Astrocyte (in vitro differentiated cells and primary cell): ENCODE measurements around the gene POLR2H. TPM values are rescaled to one million over a fixed set of nuclear protein-coding genes. Genes with fewer than 3 reads are reported as not detected.

ENCODE experiments used
- DNase-seq: peaks from one replicate; pipeline ENCODE4 v3.0.0-alpha.2; 2010; ENCODE audit warnings: low read depth
- FAIRE-seq: peaks from 2 replicates; lab custom pipeline; 2011; peaks lifted over from hg19 to GRCh38; lab: Jason Lieb, UNC
- H2AFZ ChIP-seq: 2 replicates; pipeline ENCODE4 v1.6.0; 2012; ENCODE audit warnings: low read depth, low read length, inconsistent platforms
- H3K27ac ChIP-seq: 2 replicates; pipeline ENCODE4 v1.5.1; 2011; ENCODE audit warnings: low read depth, low read length, inconsistent platforms
- H3K27me3 ChIP-seq: 2 replicates; pipeline ENCODE4 v1.6.0; 2011; ENCODE audit warnings: low read length, inconsistent platforms; ENCODE audit not compliant: insufficient read depth
- H3K36me3 ChIP-seq: 2 replicates; pipeline ENCODE4 v1.5.1; 2011; ENCODE audit warnings: low read length, inconsistent platforms; ENCODE audit not compliant: insufficient read depth
- H3K4me1 ChIP-seq: 2 replicates; pipeline ENCODE4 v1.5.1; 2011; ENCODE audit warnings: low read length, inconsistent platforms; ENCODE audit not compliant: insufficient read depth
- H3K4me2 ChIP-seq: 2 replicates; pipeline ENCODE4 v1.6.0; 2012; ENCODE audit warnings: low read length, inconsistent platforms
- H3K4me3 ChIP-seq: 2 replicates; pipeline ENCODE4 v1.5.1; 2011; ENCODE audit warnings: low read depth, mild to moderate bottlenecking, low read length, inconsistent platforms; ENCODE audit not compliant: insufficient read depth
- H3K79me2 ChIP-seq: 2 replicates; pipeline ENCODE4 v1.6.0; 2012; ENCODE audit warnings: mild to moderate bottlenecking, low read length, inconsistent platforms; ENCODE audit not compliant: insufficient read depth
- H3K9ac ChIP-seq: 2 replicates; pipeline ENCODE4 v1.6.0; 2012; ENCODE audit warnings: mild to moderate bottlenecking, low read length, inconsistent platforms
- H3K9me3 ChIP-seq: 2 replicates; pipeline ENCODE4 v1.5.1; 2012; ENCODE audit warnings: low read depth, mild to moderate bottlenecking, low read length, inconsistent platforms; ENCODE audit not compliant: insufficient read depth
- H4K20me1 ChIP-seq: 2 replicates; pipeline ENCODE4 v1.6.0; 2012; ENCODE audit warnings: low read length, inconsistent platforms; ENCODE audit not compliant: insufficient read depth
- H3K27ac Mint-ChIP-seq: one replicate; pipeline ENCODE4 v1.8.0; 2021; ENCODE audit warnings: mild to moderate bottlenecking, mixed read lengths; ENCODE audit not compliant: unreplicated experiment
- H3K27me3 Mint-ChIP-seq: one replicate; pipeline ENCODE4 v1.8.0; 2021; ENCODE audit warnings: low read depth, mixed read lengths; ENCODE audit not compliant: unreplicated experiment
- H3K36me3 Mint-ChIP-seq: one replicate; pipeline ENCODE4 v1.8.0; 2021; ENCODE audit warnings: low read depth, mixed read lengths; ENCODE audit not compliant: unreplicated experiment
- H3K4me1 Mint-ChIP-seq: one replicate; pipeline ENCODE4 v1.8.0; 2021; ENCODE audit warnings: low read depth, mixed read lengths; ENCODE audit not compliant: unreplicated experiment
- H3K4me3 Mint-ChIP-seq: one replicate; pipeline ENCODE4 v1.8.0; 2021; ENCODE audit warnings: mild to moderate bottlenecking, moderate library complexity, mixed read lengths; ENCODE audit not compliant: unreplicated experiment
- H3K9me3 Mint-ChIP-seq: one replicate; pipeline ENCODE4 v1.8.0; 2021; ENCODE audit warnings: mild to moderate bottlenecking, mixed read lengths; ENCODE audit not compliant: unreplicated experiment
- EZH2 ChIP-seq: IDR thresholded peaks from 2 replicates; pipeline ENCODE4 v1.6.1; 2012; ENCODE audit warnings: mild to moderate bottlenecking, low read length, inconsistent platforms; ENCODE audit not compliant: insufficient read depth
- total RNA-seq: library from RNA; stranded (reverse); gene quantifications from 2 replicates; pipeline ENCODE4 v1.2.1, GENCODE V29; 2021
- TF ChIP-seq, protein P1 (sequence below): IDR thresholded peaks from 2 replicates; pipeline ENCODE4 v1.5.1; 2011; ENCODE audit warnings: low read depth, mild to moderate bottlenecking, inconsistent platforms, low read length, moderate library complexity; ENCODE audit not compliant: insufficient read depth

The POLR2H gene
- total RNA-seq, 1 donor from 2014 or later, result 63.2 TPM

DNA sequence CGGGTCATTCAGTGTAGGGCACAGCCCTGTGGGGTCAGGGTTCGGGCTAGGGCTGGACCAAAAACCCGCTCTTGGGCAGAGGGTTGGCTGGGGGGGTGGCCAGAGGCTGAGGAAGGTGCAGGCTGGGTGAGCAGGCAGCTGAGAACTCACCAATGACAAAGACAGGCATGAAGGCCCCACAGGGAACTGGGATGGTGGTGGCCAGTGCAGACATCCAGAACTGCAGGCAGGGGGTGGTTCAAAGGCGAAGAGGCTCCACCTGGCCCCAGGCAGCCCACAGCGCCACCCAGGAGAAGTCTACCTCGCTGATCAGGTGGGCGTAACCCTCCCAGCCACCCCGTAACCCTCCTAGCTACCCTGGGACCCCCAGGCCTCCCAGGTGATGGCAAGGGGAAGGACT lies 6.8 kb upstream of the POLR2H start:
- H3K27ac Mint-ChIP-seq, result no peak overlapping the region
- DNase-seq, result no peak
- Histone ChIP-seq H3K4me1 (peaks cover 3% of the 10 kb centered on the region), H3K36me3 (no peaks in the 10 kb centered on the region), H4K20me1 (peaks cover 18% of the 10 kb centered on the region), H3K79me2 (no peaks in the 10 kb centered on the region), H2AFZ (no peak overlapping the region), H3K4me2 (no peak overlapping the region), H3K9ac (no peak overlapping the region), H3K27me3 (no peaks in the 10 kb centered on the region), H3K4me3 (no peak overlapping the region), H3K27ac (no peak overlapping the region), H3K9me3 (no peaks in the 10 kb centered on the region)
- FAIRE-seq, result no peak
- H3K27me3 Mint-ChIP-seq, result no peaks in the 10 kb centered on the region
- no peak overlapping the region for H3K4me3 Mint-ChIP-seq
- H3K36me3 Mint-ChIP-seq, result peaks cover 16% of the 10 kb centered on the region
- H3K9me3 Mint-ChIP-seq, result no peaks in the 10 kb centered on the region
- H3K4me1 Mint-ChIP-seq, result peaks cover 18% of the 10 kb centered on the region
- no peak for TF ChIP-seq EZH2

DNA sequence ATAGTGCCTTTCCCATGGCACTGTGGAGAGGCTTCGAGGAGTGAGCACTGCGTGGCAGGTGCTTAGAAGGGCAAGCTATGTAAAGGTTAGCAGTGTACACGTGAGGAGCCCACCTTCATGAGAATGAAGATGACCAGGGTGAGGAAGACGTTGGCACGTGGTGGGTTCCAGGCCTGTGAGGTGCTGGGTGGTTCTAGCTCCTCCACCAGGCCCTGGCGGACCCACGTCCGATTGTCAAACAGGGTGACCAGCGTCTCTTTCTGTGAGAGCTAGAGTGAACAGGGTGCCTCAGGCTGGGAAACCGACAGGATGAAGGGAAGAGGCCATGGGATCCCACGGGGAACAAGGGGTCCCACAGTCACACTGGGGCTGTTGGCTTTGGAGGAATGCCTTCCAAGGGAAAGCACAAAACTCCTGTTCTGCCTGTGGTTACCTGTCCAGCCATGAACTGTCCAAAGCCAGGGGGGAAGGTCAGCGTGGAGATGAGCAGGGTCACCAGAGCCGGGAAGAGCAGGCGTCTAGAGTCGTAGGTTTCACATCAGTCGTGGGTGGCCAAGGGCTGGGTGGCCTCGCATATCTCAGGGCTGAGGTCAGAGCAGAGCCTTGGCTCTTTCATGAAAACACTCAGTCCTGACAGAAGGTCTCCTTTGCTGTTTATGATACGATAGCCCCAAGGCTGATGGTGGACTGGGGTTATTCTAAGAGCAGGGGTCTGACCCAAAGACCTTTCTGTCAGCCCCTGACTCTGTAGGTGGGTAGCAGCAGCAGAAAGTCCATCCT lies 6.1 kb upstream of the POLR2H start:
- no peak overlapping the region for H3K27ac ChIP-seq
- no peaks in the 10 kb centered on the region for H3K9me3 ChIP-seq
- FAIRE-seq, result no peak
- Mint-ChIP-seq H3K9me3 (no peaks in the 10 kb centered on the region), H3K36me3 (peaks cover 16% of the 10 kb centered on the region), H3K27ac (no peak overlapping the region), H3K4me1 (peaks cover 22% of the 10 kb centered on the region), H3K27me3 (no peaks in the 10 kb centered on the region), H3K4me3 (peak overlapping the region; percentile 45)
- DNase-seq, result no peak
- no peaks in the 10 kb centered on the region for H3K36me3 ChIP-seq
- H3K9ac ChIP-seq, result no peak overlapping the region
- no peaks in the 10 kb centered on the region for H3K27me3 ChIP-seq
- no peak overlapping the region for H2AFZ ChIP-seq
- H3K4me2 ChIP-seq, result no peak overlapping the region
- peaks cover 6% of the 10 kb centered on the region for H3K79me2 ChIP-seq
- no peak overlapping the region for H3K4me3 ChIP-seq
- no peak for TF ChIP-seq EZH2
- TF ChIP-seq, protein P1, sequence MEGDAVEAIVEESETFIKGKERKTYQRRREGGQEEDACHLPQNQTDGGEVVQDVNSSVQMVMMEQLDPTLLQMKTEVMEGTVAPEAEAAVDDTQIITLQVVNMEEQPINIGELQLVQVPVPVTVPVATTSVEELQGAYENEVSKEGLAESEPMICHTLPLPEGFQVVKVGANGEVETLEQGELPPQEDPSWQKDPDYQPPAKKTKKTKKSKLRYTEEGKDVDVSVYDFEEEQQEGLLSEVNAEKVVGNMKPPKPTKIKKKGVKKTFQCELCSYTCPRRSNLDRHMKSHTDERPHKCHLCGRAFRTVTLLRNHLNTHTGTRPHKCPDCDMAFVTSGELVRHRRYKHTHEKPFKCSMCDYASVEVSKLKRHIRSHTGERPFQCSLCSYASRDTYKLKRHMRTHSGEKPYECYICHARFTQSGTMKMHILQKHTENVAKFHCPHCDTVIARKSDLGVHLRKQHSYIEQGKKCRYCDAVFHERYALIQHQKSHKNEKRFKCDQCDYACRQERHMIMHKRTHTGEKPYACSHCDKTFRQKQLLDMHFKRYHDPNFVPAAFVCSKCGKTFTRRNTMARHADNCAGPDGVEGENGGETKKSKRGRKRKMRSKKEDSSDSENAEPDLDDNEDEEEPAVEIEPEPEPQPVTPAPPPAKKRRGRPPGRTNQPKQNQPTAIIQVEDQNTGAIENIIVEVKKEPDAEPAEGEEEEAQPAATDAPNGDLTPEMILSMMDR, result no peak
- peaks cover 3% of the 10 kb centered on the region for H3K4me1 ChIP-seq
- H4K20me1 ChIP-seq, result peaks cover 18% of the 10 kb centered on the region

DNA sequence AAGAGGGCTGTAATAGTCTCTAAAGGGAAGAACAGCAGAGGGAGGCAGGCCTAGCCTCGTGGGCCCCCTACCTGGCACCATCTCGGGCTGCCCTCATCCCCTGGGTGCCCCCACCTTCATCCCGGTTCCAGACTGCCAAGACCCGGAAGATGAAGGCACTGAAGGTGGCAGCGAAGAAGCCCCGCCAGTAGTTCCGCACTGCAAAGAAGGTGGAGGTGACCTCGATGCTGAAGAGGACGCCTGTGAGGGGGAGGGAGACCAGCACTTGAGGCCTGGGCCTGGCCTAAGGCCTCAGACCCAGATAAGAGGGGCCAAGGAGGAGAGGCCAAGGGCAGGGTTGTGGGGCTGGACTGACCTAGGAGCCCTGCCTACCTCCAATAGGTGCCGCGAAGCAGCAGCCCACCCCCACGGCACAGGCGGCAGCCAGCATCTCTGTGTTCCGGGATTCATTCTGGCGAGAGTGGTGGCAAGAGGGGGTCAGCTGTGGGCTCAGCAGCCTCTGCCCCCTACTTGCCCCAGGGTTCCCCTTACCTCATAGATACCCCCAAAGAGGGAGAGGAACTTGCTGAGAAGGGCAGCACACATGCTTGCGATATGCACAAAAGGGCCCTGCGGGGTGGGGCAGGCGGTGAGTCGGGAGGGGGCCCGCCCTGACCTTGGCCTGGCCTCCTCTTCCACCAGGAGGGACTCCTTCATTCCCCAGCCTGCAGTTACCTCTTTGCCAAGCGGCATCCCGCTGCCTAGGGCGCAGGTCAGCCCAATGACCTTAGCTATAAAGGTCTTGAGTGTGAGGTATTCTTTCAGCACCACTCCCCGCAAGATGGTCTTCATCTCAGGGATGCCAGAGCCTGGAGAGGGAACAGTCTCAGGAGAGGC lies 4.0 kb upstream of the POLR2H start:
- H3K27ac Mint-ChIP-seq, result no peak overlapping the region
- DNase-seq (no peak), FAIRE-seq (no peak)
- peaks cover 16% of the 10 kb centered on the region for H3K4me1 Mint-ChIP-seq
- no peak overlapping the region for H3K9ac ChIP-seq
- H4K20me1 ChIP-seq, result peaks cover 18% of the 10 kb centered on the region
- peaks cover 11% of the 10 kb centered on the region for H3K79me2 ChIP-seq
- H3K27ac ChIP-seq, result no peak overlapping the region
- TF ChIP-seq EZH2, result no peak
- TF ChIP-seq, protein P1, result no peak
- H3K4me1 ChIP-seq, result peaks cover 8% of the 10 kb centered on the region
- no peaks in the 10 kb centered on the region for H3K27me3 Mint-ChIP-seq
- H3K4me3 Mint-ChIP-seq, result no peak overlapping the region
- H3K4me3 ChIP-seq, result no peak overlapping the region
- H3K36me3 Mint-ChIP-seq, result peaks cover 11% of the 10 kb centered on the region
- H3K9me3 Mint-ChIP-seq, result no peaks in the 10 kb centered on the region
- H3K4me2 ChIP-seq, result no peak overlapping the region
- H3K36me3 ChIP-seq, result no peaks in the 10 kb centered on the region
- H3K27me3 ChIP-seq, result no peaks in the 10 kb centered on the region
- no peaks in the 10 kb centered on the region for H3K9me3 ChIP-seq
- no peak overlapping the region for H2AFZ ChIP-seq
